ENCODE data around the gene UFSP1.

GRCh38 chr7:100867776-100868485 lies 21.6 kb downstream of the UFSP1 start:
- no peak for TF ChIP-seq POLR2A (IDR thresholded peaks at IDR 0.05; ENCODE audit: low read depth, low read length)
- no peak for TF ChIP-seq TAF1 (IDR thresholded peaks at IDR 0.05; ENCODE audit: borderline replicate concordance, low read depth, low read length)
- TF ChIP-seq POLR2AphosphoS5 (IDR thresholded peaks at IDR 0.05; ENCODE audit: low read depth, low read length), result no peak

Measured in GM12892 (cell line).